HG02678 (cell line): ENCODE measurements around the gene CWH43.
"Not testable (repeated sequence)": the region's sequence is repeated elsewhere in the genome, so short reads cannot be mapped to it uniquely, and the experiment has no call there.

Experiments
- ATAC-seq: cut with Tn5 transposase; IDR thresholded peaks from one replicate; pipeline ENCODE4 v1.9.1; 2021; ENCODE audit warnings: mild to moderate bottlenecking, moderate library complexity; ENCODE audit not compliant: unreplicated experiment

Gene CWH43

GRCh38 chr4:48985976-48986653, at the start of gene CWH43:
Gene CWH43, plus strand, starts transcription at chr4:48986275. Its CDS starts 155 bp downstream, at chr4:48986430.
- no peak for ATAC-seq

- no peak for ATAC-seq
Measured at GRCh38 chr4:48937033-48937432, 49.0 kb upstream of the CWH43 start.

GRCh38 chr4:48938831-48939230, 47.2 kb upstream of the CWH43 start:
- no peak for ATAC-seq

- ATAC-seq, result no peak
Measured at GRCh38 chr4:48939785-48940184, 46.3 kb upstream of the CWH43 start.

GRCh38 chr4:48943387-48943786, 42.7 kb upstream of the CWH43 start:
- no peak for ATAC-seq

- no peak for ATAC-seq
Measured at GRCh38 chr4:48944252-48944651, 41.8 kb upstream of the CWH43 start.

GRCh38 chr4:48944756-48945241, 41.3 kb upstream of the CWH43 start:
- no peak for ATAC-seq

- no peak for ATAC-seq
Measured at GRCh38 chr4:48945981-48946380, 40.1 kb upstream of the CWH43 start.

- ATAC-seq, result no peak
Measured at GRCh38 chr4:48947731-48948130, 38.3 kb upstream of the CWH43 start.

GRCh38 chr4:48949086-48949485, 37.0 kb upstream of the CWH43 start:
- ATAC-seq, result no peak

- ATAC-seq, result no peak
Measured at GRCh38 chr4:48949518-48950219, 36.4 kb upstream of the CWH43 start.

GRCh38 chr4:48954314-48954713, 31.8 kb upstream of the CWH43 start:
- no peak for ATAC-seq

- ATAC-seq, result not testable (repeated sequence)
Measured at GRCh38 chr4:48957366-48957765, 28.7 kb upstream of the CWH43 start.

GRCh38 chr4:48958582-48958981, 27.5 kb upstream of the CWH43 start:
- ATAC-seq, result no peak

GRCh38 chr4:48960988-48961635, 25.0 kb upstream of the CWH43 start:
- ATAC-seq, result no peak

GRCh38 chr4:48962636-48963035, 23.4 kb upstream of the CWH43 start:
- no peak for ATAC-seq

- ATAC-seq, result peak; percentile 96
Measured at GRCh38 chr4:48963042-48963679, 22.9 kb upstream of the CWH43 start.

- no peak for ATAC-seq
Measured at GRCh38 chr4:48967101-48967500, 19.0 kb upstream of the CWH43 start.

- ATAC-seq, result no peak
Measured at GRCh38 chr4:48967631-48968030, 18.4 kb upstream of the CWH43 start.

GRCh38 chr4:48968814-48969213, 17.3 kb upstream of the CWH43 start:
- ATAC-seq, result no peak

GRCh38 chr4:48970471-48970921, 15.6 kb upstream of the CWH43 start:
- ATAC-seq, result no peak
